ENCODE data around the gene TRAPPC2. TPM values are rescaled to one million over a fixed set of nuclear protein-coding genes. Genes with fewer than 3 reads are reported as not detected.

The TRAPPC2 gene
- total RNA-seq, 1 experiment from 2014 or later = 11.9 TPM

DNA sequence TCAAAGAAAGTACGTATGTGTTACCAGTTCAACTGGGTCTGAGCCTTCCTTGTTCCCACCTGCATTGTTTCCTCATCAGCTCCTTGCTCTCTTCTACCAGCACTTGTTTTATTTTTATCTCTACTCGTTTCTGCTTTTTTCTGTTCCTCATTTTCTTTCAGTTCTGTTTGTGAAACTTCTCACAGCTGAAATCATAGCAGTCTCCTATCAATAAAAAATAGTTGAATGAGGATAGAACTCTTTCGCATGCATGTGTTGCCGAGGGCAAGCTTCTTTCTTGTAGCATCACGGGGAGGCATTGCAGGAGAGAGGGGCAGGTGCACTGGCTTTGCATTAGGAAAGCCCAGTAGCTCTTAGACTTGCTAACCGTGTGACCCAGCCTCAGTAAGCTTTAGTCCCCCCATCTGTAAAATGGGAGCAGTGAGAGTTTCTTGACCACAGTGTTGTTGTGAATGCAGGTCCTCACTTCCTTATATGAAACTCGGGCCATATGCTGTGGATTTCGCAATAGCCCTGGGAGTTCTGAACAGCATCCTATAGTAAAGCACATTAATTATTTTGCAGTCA, 24.8 kb upstream of the TRAPPC2 start:
- H4K20me1 ChIP-seq (ENCODE audit: insufficient read depth) = no peaks in the 10 kb centered on the region
- peaks cover 5 to 7% of the 10 kb centered on the region in 2 experiments; a peak in 2 of 4 replicates for H3K36me3 ChIP-seq (ENCODE audit: control insufficient read depth in 1 of 2, insufficient read depth in 2 of 2, low read length in 2 of 2)
- TF ChIP-seq ELF1 (IDR thresholded peaks at IDR 0.05; ENCODE audit: borderline replicate concordance, low read depth) = no peak
- no peak for TF ChIP-seq FOSL1 (IDR thresholded peaks at IDR 0.05; ENCODE audit: low read depth)
- TF ChIP-seq YY1 (IDR thresholded peaks at IDR 0.05; ENCODE audit: extremely low read depth, insufficient replicate concordance, low read depth, low read length) = no peak
- no peak for TF ChIP-seq EZH2 (IDR thresholded peaks at IDR 0.05)
- no peak for TF ChIP-seq EGR1 (IDR thresholded peaks at IDR 0.05; ENCODE audit: low read depth)
- no peak for TF ChIP-seq TCF7L2 (IDR thresholded peaks at IDR 0.05; ENCODE audit: borderline replicate concordance, extremely low read depth, insufficient read depth, insufficient read length)
- no peak for TF ChIP-seq CEBPB (IDR thresholded peaks at IDR 0.05; ENCODE audit: low read depth)
- TF ChIP-seq, protein P1, sequence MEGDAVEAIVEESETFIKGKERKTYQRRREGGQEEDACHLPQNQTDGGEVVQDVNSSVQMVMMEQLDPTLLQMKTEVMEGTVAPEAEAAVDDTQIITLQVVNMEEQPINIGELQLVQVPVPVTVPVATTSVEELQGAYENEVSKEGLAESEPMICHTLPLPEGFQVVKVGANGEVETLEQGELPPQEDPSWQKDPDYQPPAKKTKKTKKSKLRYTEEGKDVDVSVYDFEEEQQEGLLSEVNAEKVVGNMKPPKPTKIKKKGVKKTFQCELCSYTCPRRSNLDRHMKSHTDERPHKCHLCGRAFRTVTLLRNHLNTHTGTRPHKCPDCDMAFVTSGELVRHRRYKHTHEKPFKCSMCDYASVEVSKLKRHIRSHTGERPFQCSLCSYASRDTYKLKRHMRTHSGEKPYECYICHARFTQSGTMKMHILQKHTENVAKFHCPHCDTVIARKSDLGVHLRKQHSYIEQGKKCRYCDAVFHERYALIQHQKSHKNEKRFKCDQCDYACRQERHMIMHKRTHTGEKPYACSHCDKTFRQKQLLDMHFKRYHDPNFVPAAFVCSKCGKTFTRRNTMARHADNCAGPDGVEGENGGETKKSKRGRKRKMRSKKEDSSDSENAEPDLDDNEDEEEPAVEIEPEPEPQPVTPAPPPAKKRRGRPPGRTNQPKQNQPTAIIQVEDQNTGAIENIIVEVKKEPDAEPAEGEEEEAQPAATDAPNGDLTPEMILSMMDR (IDR thresholded peaks at IDR 0.05 in 2 of 3, conservative IDR thresholded peaks at IDR 0.05 in 1 of 3; ENCODE audit: borderline replicate concordance in 1 of 3, insufficient read depth in 1 of 3, low read depth in 2 of 3, low read length in 2 of 3) = no peak
- no peak for TF ChIP-seq SRF (IDR thresholded peaks at IDR 0.05; ENCODE audit: low read depth)
- no peak for TF ChIP-seq ZFX (IDR thresholded peaks at IDR 0.05)
- no peak for TF ChIP-seq SP1 (IDR thresholded peaks at IDR 0.05; ENCODE audit: low read depth)
- no peak for TF ChIP-seq ZNF274 (IDR thresholded peaks at IDR 0.05; ENCODE audit: low read depth, low read length)
- CTCF ChIA-PET = no interaction called here
- no peaks in the 10 kb centered on the region for H3K4me1 ChIP-seq (ENCODE audit: control insufficient read depth in 1 of 2, insufficient read depth in 2 of 2, low read length in 2 of 2)
- POLR2A ChIA-PET = no interaction called here
- no peak overlapping the region for H3K9ac ChIP-seq (ENCODE audit: low read length)
- intact Hi-C loops (cut with micrococcal nuclease) = no loop called here
- DNase-seq (ENCODE audit: low read depth, low spot score) = no peak
- no peaks in the 10 kb centered on the region for H3K27me3 ChIP-seq (ENCODE audit: insufficient read depth, low read length)
- H3K27ac ChIP-seq (ENCODE audit: low read depth, low read length) = no peak overlapping the region
- H3K79me2 ChIP-seq (ENCODE audit: insufficient read depth, low read length) = no peaks in the 10 kb centered on the region
- no peaks in the 10 kb centered on the region for H3K9me3 ChIP-seq (ENCODE audit: control insufficient read depth in 1 of 2, insufficient read depth in 1 of 2, low read depth in 1 of 2, low read length in 2 of 2)
- no peaks in the 10 kb centered on the region for H3K9me2 ChIP-seq (ENCODE audit: insufficient read depth)
- H3K4me2 ChIP-seq (ENCODE audit: low read length) = no peak overlapping the region
- no TSS peak for BruUV-seq (replicated peaks)
- H3K4me3 ChIP-seq (replicated peaks in 1 of 2; ENCODE audit: low read depth in 1 of 2, low read length in 2 of 2) = no peak overlapping the region
- RAD21 ChIA-PET (ENCODE audit: low non-redundant PET in 1 of 2, low total read pairs in 2 of 2, uncharacterized antibody in 2 of 2, unreplicated experiment in 2 of 2) = no interaction called here
- no peak for ATAC-seq
- no peak overlapping the region for H2AFZ ChIP-seq (ENCODE audit: low read depth, low read length, poor library complexity, severe bottlenecking)
